ENCODE data around the gene PNLIPRP2. TPM values are rescaled to one million over a fixed set of nuclear protein-coding genes. Genes with fewer than 3 reads are reported as not detected.

PNLIPRP2 gene
- polyA plus RNA-seq, 2 of the 4 experiments (the other 2 are of a cell fraction) = 0.09 TPM; not detected in 1

GRCh38 chr10:116654816-116655215, 34.1 kb downstream of the PNLIPRP2 start:
- TF ChIP-seq ZNF302 (CRISPR knock-in tag; IDR thresholded peaks at IDR 0.05) = no peak
- TF ChIP-seq ATOH8 (CRISPR knock-in tag; IDR thresholded peaks at IDR 0.05; ENCODE audit: low read depth) = no peak
- no peak for TF ChIP-seq ELK1 (IDR thresholded peaks at IDR 0.05; ENCODE audit: low read depth, low read length)
- TF ChIP-seq USF2 (IDR thresholded peaks at IDR 0.05) = no peak
- TF ChIP-seq HDAC2 (IDR thresholded peaks at IDR 0.05) = no peak
- TF ChIP-seq SMC3 (IDR thresholded peaks at IDR 0.05) = no peak
- TF ChIP-seq HOXA7 (CRISPR knock-in tag; IDR thresholded peaks at IDR 0.05) = no peak
- TF ChIP-seq KDM5A (IDR thresholded peaks at IDR 0.05) = no peak
- no peak for TF ChIP-seq GATA3 (IDR thresholded peaks at IDR 0.05; ENCODE audit: borderline replicate concordance)
- TF ChIP-seq BCL3 (IDR thresholded peaks at IDR 0.05) = no peak
- no peak for TF ChIP-seq RFX5 (IDR thresholded peaks at IDR 0.05)
- no peak for TF ChIP-seq CHD2 (IDR thresholded peaks at IDR 0.05; ENCODE audit: low read length, partially characterized antibody)
- H3K4me2 ChIP-seq = no peak overlapping the region
- ChIA-PET CTCF (interaction anchor here (1.3 to 1.5 kb wide), 3 partner anchors 29 to 133 kb away, joined by 3 to 5 read pairs (median 5); no protein-coding TSS in a partner anchor), POLR2A (no interaction called here)
- no peak for FAIRE-seq
- no peak overlapping the region for H3K4me3 ChIP-seq
- 6% methylated on average over 4 of the region's 4 CpGs for WGBS (ENCODE audit: missing lambda C conversion rate)
- DNase-seq (ENCODE audit: low read depth in 1 of 2, low spot score in 1 of 2) = peak; percentile 31 to 48
- ATAC-seq = peak; percentile 61 to 96; a peak in 4 of 6 replicates
- peaks cover 6% of the 10 kb centered on the region; the same call in 1 of the 3 replicates for H3K9me3 ChIP-seq
- no peak overlapping the region for H3K27ac ChIP-seq
- H3K4me1 ChIP-seq = peaks cover 14% of the 10 kb centered on the region; the same call in 2 of the 3 replicates

- CTCF ChIA-PET = interaction anchor here (1.1 to 1.6 kb wide), 4 partner anchors 27 to 513 kb away, joined by 3 to 5 read pairs (median 4); no protein-coding TSS in a partner anchor
- DNase-seq (ENCODE audit: low read depth in 1 of 2, low spot score in 1 of 2) = no peak
- 76% methylated on average over 2 of the region's 2 CpGs for WGBS (ENCODE audit: missing lambda C conversion rate)
- no peak for TF ChIP-seq RAD21 (conservative IDR thresholded peaks at IDR 0.05 in 1 of 2, IDR thresholded peaks at IDR 0.05 in 1 of 2)
- no peak for TF ChIP-seq EHF (CRISPR knock-in tag; IDR thresholded peaks at IDR 0.05)
- no peak overlapping the region for H3K4me2 ChIP-seq
- no peak for ATAC-seq
- no peak overlapping the region for H3K27ac ChIP-seq
- no peak overlapping the region for H3K4me3 ChIP-seq
- H3K9me3 ChIP-seq = peaks cover 3% of the 10 kb centered on the region; the same call in 1 of the 3 replicates
- POLR2A ChIA-PET = no interaction called here
- H3K4me1 ChIP-seq = peaks cover 14% of the 10 kb centered on the region; the same call in 2 of the 3 replicates
- FAIRE-seq = no peak
These were observed 34.8 kb downstream of the PNLIPRP2 start for GRCh38 chr10:116655568-116655967.

- WGBS (ENCODE audit: missing lambda C conversion rate) = 61% methylated on average over 4 of the region's 4 CpGs
- CTCF ChIA-PET = interaction anchor here (1.1 to 2.7 kb wide), 6 partner anchors 26 to 512 kb away, joined by 3 to 8 read pairs (median 4); no protein-coding TSS in a partner anchor
- DNase-seq (ENCODE audit: low read depth in 1 of 2, low spot score in 1 of 2) (no peak), FAIRE-seq (no peak), ATAC-seq (no peak)
- H3K4me1 ChIP-seq = peaks cover 14% of the 10 kb centered on the region; the same call in 2 of the 3 replicates
- POLR2A ChIA-PET = no interaction called here
- no peak overlapping the region for H3K4me3 ChIP-seq
- H3K4me2 ChIP-seq = no peak overlapping the region
- H3K9me3 ChIP-seq = peaks cover under 1% of the 10 kb centered on the region; the same call in 1 of the 3 replicates
- H3K27ac ChIP-seq = no peak overlapping the region
- no peak for TF ChIP-seq ELK1 (IDR thresholded peaks at IDR 0.05; ENCODE audit: low read depth, low read length)
- no peak for TF ChIP-seq CHD4 (IDR thresholded peaks at IDR 0.05; ENCODE audit: borderline replicate concordance)
- no peak for TF ChIP-seq CEBPB (IDR thresholded peaks at IDR 0.05)
- no peak for TF ChIP-seq HDAC2 (IDR thresholded peaks at IDR 0.05)
- TF ChIP-seq POLR2AphosphoS2 (conservative IDR thresholded peaks at IDR 0.05; ENCODE audit: low read length) = no peak
- TF ChIP-seq PBX3 (IDR thresholded peaks at IDR 0.05) = no peak
- TF ChIP-seq CBX8 (IDR thresholded peaks at IDR 0.05) = no peak
- TF ChIP-seq RARB (CRISPR knock-in tag; IDR thresholded peaks at IDR 0.05) = no peak
- TF ChIP-seq PHF8 (IDR thresholded peaks at IDR 0.05; ENCODE audit: borderline replicate concordance, low read depth) = no peak
- no peak for TF ChIP-seq GATA3 (IDR thresholded peaks at IDR 0.05; ENCODE audit: borderline replicate concordance)
- TF ChIP-seq MAZ (IDR thresholded peaks at IDR 0.05; ENCODE audit: borderline replicate concordance, low read depth, low read length) = no peak
- TF ChIP-seq TP53 (CRISPR knock-in tag; IDR thresholded peaks at IDR 0.05) = no peak
These were observed 35.3 kb downstream of the PNLIPRP2 start for GRCh38 chr10:116656044-116656443.

All from A549 (cell line).